H1 (cell line): ENCODE results near the gene DPEP3.

Experiments
- ASH2L ChIP-seq: fragments of 200-600, 300-600 bp; sonication (generic); IDR thresholded peaks from one replicate; pipeline ENCODE4 v1.7.1; 2017; ENCODE audit warnings: low read length
- BRCA1 ChIP-seq: IDR thresholded peaks from 2 replicates; pipeline ENCODE4 v1.6.1; 2012; ENCODE audit warnings: low read depth, low read length, improper control_type of control experiment
- CREB1 ChIP-seq: IDR thresholded peaks from 2 replicates; pipeline ENCODE4 v1.6.1; 2012; ENCODE audit warnings: inconsistent platforms
- JUND ChIP-seq: IDR thresholded peaks from 2 replicates; pipeline ENCODE4 v1.6.1; 2011; ENCODE audit warnings: mild to moderate bottlenecking, improper control_type of control experiment, low read length
- POLR2A ChIP-seq, 2 experiments: IDR thresholded peaks; 1 replicate in 1 of 2; 2 replicates in 1 of 2; pipeline ENCODE4 v1.6.1; 2011; ENCODE audit warnings: low read depth in 2 of 2, low read length in 2 of 2, mild to moderate bottlenecking in 2 of 2; ENCODE audit errors: control extremely low read depth in 1 of 2
- TAF1 ChIP-seq: IDR thresholded peaks from 2 replicates; pipeline ENCODE4 v1.6.1; 2011; ENCODE audit warnings: mild to moderate bottlenecking, low read depth, low read length
- TF ChIP-seq, protein P1 (sequence below): IDR thresholded peaks from 2 replicates; pipeline ENCODE4 v1.6.1; 2011; ENCODE audit warnings: low read depth, mild to moderate bottlenecking, low read length; ENCODE audit not compliant: insufficient read depth
- TF ChIP-seq, protein P2 (sequence below), 3 experiments: IDR thresholded peaks; 1 replicate in 2 of 3; 2 replicates in 1 of 3; pipeline versions ENCODE4 v1.5.1 to v1.6.1; 2011; ENCODE audit warnings: low read length in 3 of 3, mild to moderate bottlenecking in 3 of 3, inconsistent platforms in 2 of 3, low read depth in 1 of 3, moderate library complexity in 1 of 3; ENCODE audit not compliant: insufficient read depth in 1 of 3; ENCODE audit errors: control extremely low read depth in 1 of 3

DNA sequence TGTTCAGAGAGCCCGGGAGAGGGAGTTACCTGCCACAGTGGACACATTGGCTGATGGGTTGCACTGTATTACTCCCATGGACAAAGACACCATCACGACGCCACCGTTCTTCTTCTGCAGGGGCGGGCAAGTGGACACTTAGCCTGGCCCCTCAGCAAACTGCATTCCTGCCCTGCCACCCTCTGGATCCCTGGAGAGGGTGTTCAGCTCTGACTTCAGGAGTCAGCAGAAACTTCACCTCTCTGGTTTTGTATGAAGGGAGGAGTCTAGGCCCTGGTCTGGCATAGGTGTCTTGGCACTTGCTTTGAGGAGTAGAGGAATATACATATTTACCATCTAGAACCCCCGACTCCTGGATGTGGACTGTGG, 9.7 kb upstream of the DPEP3 start:
- TF ChIP-seq, protein P1, sequence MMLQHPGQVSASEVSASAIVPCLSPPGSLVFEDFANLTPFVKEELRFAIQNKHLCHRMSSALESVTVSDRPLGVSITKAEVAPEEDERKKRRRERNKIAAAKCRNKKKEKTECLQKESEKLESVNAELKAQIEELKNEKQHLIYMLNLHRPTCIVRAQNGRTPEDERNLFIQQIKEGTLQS, result no peak
- TF ChIP-seq, protein P2, sequence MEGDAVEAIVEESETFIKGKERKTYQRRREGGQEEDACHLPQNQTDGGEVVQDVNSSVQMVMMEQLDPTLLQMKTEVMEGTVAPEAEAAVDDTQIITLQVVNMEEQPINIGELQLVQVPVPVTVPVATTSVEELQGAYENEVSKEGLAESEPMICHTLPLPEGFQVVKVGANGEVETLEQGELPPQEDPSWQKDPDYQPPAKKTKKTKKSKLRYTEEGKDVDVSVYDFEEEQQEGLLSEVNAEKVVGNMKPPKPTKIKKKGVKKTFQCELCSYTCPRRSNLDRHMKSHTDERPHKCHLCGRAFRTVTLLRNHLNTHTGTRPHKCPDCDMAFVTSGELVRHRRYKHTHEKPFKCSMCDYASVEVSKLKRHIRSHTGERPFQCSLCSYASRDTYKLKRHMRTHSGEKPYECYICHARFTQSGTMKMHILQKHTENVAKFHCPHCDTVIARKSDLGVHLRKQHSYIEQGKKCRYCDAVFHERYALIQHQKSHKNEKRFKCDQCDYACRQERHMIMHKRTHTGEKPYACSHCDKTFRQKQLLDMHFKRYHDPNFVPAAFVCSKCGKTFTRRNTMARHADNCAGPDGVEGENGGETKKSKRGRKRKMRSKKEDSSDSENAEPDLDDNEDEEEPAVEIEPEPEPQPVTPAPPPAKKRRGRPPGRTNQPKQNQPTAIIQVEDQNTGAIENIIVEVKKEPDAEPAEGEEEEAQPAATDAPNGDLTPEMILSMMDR (IDR thresholded peaks at IDR 0.05; ENCODE audit: control extremely low read depth in 1 of 3, insufficient read depth in 1 of 3, low read depth in 1 of 3, low read length in 3 of 3), result no peak
- TF ChIP-seq POLR2A (IDR thresholded peaks at IDR 0.05; ENCODE audit: control extremely low read depth in 1 of 2, low read depth in 2 of 2, low read length in 2 of 2), result no peak
- no peak for TF ChIP-seq BRCA1
- TF ChIP-seq CREB1, result no peak
- TF ChIP-seq JUND, result no peak
- no peak for TF ChIP-seq TAF1
- TF ChIP-seq ASH2L, result no peak
